Measurements from ENCODE around the gene EIF3K.
"Not testable (repeated sequence)": the region's sequence is repeated elsewhere in the genome, so short reads cannot be mapped to it uniquely, and the experiment has no call there.

The EIF3K gene

GRCh38 chr19:38619361-38620174 lies 580 bp downstream of the EIF3K start:
- no peak for DNase-seq

- no peak for DNase-seq
These were observed 5.8 kb downstream of the EIF3K start for GRCh38 chr19:38624822-38625221.

DNA sequence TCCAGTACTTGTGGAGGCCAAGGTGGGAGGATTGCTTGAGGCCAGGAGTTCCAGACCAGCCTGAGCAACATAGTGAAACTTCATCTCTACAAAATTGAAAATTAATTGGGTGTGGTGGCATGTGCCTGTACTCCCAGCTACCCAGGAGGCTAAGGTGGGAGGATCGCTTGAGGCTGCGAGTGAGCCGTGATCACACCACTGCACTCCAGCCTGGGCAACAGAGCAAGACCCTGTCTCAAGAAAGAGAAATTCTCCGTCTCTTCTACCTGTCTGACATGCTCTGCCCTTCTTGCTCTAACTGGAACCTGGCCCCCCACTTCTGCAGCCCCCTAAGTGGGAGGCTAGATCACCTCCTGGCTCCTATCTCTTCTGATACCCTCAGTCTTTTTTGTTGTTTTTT lies 7.4 kb downstream of the EIF3K start:
- DNase-seq = no peak

DNA sequence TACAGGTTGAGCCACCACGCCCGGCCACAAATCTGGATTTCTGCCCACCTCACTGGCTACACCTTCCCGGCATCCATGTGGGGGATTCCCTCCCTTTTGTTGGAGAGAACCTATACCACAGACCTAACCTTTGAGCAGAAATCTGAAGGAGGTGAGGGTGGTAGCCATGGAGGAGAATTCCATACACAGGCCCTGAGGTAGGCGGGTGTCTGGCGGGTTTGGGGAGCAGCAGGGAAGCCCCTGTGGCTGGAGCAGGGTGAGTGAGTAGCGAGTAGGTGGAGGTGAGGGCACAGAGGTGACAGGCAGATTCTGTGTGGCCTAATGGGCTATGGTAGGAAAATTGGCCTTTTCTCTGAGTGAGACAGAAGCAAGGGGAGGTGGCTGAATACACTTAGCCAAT lies 10.6 kb downstream of the EIF3K start:
- no peak for DNase-seq

DNA sequence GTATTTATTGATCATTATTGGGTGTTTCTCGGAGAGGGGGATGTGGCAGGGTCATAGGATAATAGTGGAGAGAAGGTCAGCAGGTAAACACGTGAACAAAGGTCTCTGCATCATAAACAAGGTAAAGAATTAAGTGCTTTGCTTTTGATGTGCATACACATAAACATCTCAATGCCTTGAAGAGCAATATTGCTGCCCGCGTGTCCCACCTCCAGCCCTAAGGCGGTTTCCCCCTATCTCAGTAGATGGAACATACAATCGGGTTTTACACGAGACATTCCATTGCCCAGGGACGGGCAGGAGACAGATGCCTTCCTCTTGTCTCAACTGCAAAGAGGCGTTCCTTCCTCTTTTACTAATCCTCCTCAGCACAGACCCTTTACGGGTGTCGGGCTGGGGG lies 12.3 kb downstream of the EIF3K start:
- not testable (repeated sequence) for DNase-seq

- DNase-seq = not testable (repeated sequence)
These were observed 13.0 kb downstream of the EIF3K start for GRCh38 chr19:38631811-38632475.

DNA sequence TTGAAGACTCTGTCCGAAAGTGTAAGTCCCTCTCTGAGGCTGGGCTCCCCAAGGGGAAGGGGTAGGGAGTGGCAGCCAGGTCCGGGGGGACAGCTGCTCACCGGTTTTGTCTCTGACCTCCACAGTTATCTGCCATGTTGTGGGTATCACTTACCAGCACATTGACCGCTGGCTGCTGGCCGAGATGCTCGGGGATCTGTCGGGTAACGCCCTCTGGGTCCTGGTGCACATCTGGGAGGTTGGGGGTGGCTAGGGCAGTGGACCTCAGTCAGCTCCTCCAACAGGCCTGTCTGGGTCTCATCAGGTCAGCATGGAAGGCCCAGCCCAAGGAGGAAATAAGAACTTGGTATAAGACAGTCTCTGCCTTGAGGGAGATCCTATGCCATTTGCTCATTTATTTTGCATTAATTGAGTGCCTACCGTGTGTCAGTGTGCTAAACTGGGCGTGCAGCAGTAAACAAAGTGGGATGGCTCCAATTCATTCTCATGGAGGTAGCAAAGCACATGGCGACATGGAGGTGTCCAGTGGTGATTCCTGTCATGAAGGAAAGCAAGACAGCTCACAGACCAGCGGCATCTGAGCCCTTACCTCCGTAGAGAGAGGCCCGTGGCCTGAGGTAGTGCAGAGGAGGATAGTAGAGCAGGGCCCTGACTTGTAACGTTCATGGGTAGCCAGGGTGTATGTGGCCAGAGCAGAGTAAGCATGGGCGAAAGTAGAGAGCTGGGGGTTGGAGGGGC lies 13.7 kb downstream of the EIF3K start:
- DNase-seq = no peak

- DNase-seq = peak; percentile 76
These were observed 15.9 kb downstream of the EIF3K start for GRCh38 chr19:38634757-38635482.

- DNase-seq = no peak
These were observed 16.8 kb downstream of the EIF3K start for GRCh38 chr19:38635483-38636399.

DNA sequence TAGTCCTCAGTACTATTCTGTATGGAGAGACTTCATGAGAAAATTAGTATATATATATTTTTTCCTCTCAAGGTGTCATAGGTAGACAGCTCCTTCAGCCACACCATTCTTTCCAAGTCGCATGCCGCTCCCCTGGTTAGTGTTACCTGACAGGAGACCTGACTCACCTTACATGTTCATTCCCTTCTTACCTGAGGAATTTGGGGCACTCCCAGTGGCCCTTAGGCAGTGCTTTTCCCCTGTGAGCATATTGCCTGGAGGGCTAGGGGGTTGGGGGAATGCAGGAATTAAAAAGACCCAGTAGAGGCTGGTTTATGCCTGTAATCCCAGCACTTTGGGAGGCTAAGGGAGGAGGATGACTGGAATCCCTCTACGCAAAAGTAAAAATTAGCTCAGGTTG lies 19.5 kb downstream of the EIF3K start:
- DNase-seq = no peak

- DNase-seq = no peak
These were observed 20.7 kb downstream of the EIF3K start for GRCh38 chr19:38639679-38640078.

- DNase-seq = no peak
These were observed 21.4 kb downstream of the EIF3K start for GRCh38 chr19:38640368-38640767.

DNA sequence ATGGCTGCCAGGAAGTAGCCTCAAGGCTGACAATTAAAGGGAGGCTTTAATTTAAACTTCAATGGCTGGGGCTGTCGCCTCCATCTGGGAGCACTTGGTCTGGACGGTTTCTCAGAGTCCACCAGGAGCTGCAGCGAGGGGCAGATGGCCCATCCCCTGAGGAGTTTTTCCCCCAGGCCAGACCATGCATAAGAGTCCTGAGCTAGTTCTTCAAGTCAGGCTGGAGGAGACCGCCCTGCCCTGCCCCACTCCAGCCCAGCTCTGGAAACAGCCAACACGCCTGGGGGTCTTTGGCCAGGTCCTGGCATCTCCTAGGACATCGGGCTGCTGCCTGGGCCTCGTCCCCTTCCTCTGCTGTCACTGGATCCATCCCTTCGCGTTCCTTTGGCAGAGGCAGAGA lies 23.2 kb downstream of the EIF3K start:
- DNase-seq = no peak

GRCh38 chr19:38644719-38645118 lies 25.7 kb downstream of the EIF3K start:
- no peak for DNase-seq

DNA sequence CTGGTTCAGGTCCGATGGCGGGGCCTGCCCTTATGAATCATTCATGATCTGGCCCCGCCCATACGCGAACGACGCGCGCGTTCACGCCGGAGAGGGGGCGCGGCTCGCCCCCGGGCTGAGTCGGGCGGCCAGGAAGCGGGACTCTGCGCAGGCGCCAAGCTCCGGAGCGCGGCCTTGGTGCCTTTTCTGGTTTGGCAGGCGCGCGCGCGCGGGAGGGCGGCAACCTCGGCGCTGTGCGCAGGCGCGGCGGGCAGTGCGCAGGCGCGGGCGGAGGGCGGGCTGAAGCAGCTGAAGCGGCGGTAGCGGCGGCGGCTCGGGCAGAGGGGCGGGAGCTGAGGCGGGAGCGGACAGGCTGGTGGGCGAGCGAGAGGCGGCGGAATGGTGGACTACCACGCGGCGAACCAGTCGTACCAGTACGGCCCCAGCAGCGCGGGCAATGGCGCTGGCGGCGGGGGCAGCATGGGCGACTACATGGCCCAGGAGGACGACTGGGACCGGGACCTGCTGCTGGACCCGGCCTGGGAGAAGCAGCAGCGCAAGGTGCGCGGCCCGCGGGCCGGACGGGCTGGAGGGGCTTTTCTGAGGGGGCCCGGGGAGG lies 28.5 kb downstream of the EIF3K start, which contains the start of gene ACTN4:
ACTN4 (plus strand) TSS at position 282 of the 598 bp plus-strand sequence; CDS start at position 379, 97 bp downstream.
- DNase-seq = peak; percentile 100

- DNase-seq = no peak
These were observed 29.2 kb downstream of the EIF3K start for GRCh38 chr19:38647966-38648768.

DNA sequence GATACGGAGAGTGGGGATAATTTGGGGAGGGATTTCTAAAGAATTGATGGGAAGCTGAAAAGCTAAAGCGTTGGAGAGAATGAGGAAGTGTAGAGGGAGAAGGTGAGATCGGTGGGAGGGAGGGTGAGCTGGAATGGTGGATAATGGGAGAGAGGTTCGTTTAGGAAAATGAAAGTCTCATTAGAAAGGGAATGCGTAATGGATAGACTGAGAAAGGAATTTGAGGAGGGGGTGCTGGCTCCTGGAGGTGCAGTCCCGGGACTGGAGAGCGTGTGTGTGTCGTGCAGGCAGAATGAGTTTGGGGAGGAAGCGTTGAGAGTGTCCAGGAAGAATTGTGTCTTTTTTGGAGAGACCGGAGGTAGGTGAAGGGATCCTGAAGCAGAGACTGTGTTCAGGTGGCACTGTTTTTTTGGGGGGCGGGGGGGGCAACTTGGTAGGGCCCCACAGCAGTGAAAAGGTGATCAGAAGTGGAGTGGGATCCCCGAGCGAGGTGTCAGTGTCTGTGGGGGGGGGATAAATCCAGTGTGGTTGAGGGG lies 29.8 kb downstream of the EIF3K start:
- no peak for DNase-seq

GRCh38 chr19:38649305-38650171 lies 30.6 kb downstream of the EIF3K start:
- no peak for DNase-seq

- no peak for DNase-seq
These were observed 31.3 kb downstream of the EIF3K start for GRCh38 chr19:38650172-38650775.
